ENCODE measurements around the gene SLC39A9. TPM values are rescaled to one million over a fixed set of nuclear protein-coding genes. Genes with fewer than 3 reads are reported as not detected.

SLC39A9 gene
- total and polyA plus RNA-seq, 10 of the 15 experiments (the other 5 are each of a cell fraction or from before 2014, with no cell fraction given): 19.9 to 109 (median 46.9) TPM

GRCh38 chr14:69481815-69482568 is 83.5 kb downstream of the SLC39A9 start (continued):
- TF ChIP-seq CEBPZ (IDR thresholded peaks at IDR 0.05; ENCODE audit: low read depth, low read length): no peak
- TF ChIP-seq EED (IDR thresholded peaks at IDR 0.05; ENCODE audit: low read depth): peak; percentile 55; the same call in 1 of the 2 replicates
- no peak for TF ChIP-seq JUND (IDR thresholded peaks at IDR 0.05; ENCODE audit: low read depth, low read length)
- TF ChIP-seq ZNF217 (IDR thresholded peaks at IDR 0.05): no peak
- peak; percentile 83 for TF ChIP-seq RUNX3 (IDR thresholded peaks at IDR 0.05; ENCODE audit: low read length)
- TF ChIP-seq MLLT1 (IDR thresholded peaks at IDR 0.05): peak; percentile 52; the same call in 1 of the 2 replicates
- peak; percentile 61; the same call in 1 of the 2 replicates for TF ChIP-seq PAX5 (IDR thresholded peaks at IDR 0.05; ENCODE audit: borderline replicate concordance, low read depth, low read length)
